HepG2 (cell line): Measurements from ENCODE around the gene EPN2. TPM values are rescaled to one million over a fixed set of nuclear protein-coding genes. Genes with fewer than 3 reads are reported as not detected.

Source experiments
- ARID5B ChIP-seq: IDR thresholded peaks from 2 replicates; pipeline ENCODE4 v1.4.0; 2020; ENCODE audit warnings: mild to moderate bottlenecking, missing genetic modification reagents
- FOXO1 ChIP-seq: sonication (generic); formaldehyde crosslinking; IDR thresholded peaks from 2 replicates; pipeline ENCODE4 v1.4.0; 2020; ENCODE audit warnings: missing genetic modification reagents
- HOXA3 ChIP-seq: sonication (generic); formaldehyde crosslinking; IDR thresholded peaks from 2 replicates; pipeline ENCODE4 v1.5.0; 2020; ENCODE audit warnings: missing genetic modification reagents
- MAX ChIP-seq: IDR thresholded peaks from 2 replicates; pipeline ENCODE4 v1.6.1; 2012; ENCODE audit warnings: inconsistent platforms
- TEAD3 ChIP-seq: optimal IDR thresholded peaks from 2 replicates; pipeline ENCODE3; 2016; ENCODE audit warnings: borderline replicate concordance
- XBP1 ChIP-seq: sonication (generic); formaldehyde crosslinking; IDR thresholded peaks from 2 replicates; pipeline ENCODE4 v1.5.0; 2020; ENCODE audit warnings: missing genetic modification reagents
- ZBTB46 ChIP-seq: sonication (generic); formaldehyde crosslinking; IDR thresholded peaks from 2 replicates; pipeline ENCODE4 v1.4.0; 2020; ENCODE audit warnings: mild to moderate bottlenecking, missing genetic modification reagents, borderline replicate concordance
- ZNF281 ChIP-seq: sonication (generic); formaldehyde crosslinking; IDR thresholded peaks from 2 replicates; pipeline ENCODE4 v1.4.0; 2020; ENCODE audit warnings: missing genetic modification reagents, borderline replicate concordance
- ZNF44 ChIP-seq: sonication (generic); formaldehyde crosslinking; IDR thresholded peaks from 2 replicates; pipeline ENCODE4 v1.5.1; 2020; ENCODE audit warnings: mild to moderate bottlenecking, missing genetic modification reagents
- ZNF687 ChIP-seq: sonication (generic); formaldehyde crosslinking; IDR thresholded peaks from 2 replicates; pipeline ENCODE4 v1.5.1; 2020; ENCODE audit warnings: mild to moderate bottlenecking, missing genetic modification reagents, moderate library complexity
- ZNF710 ChIP-seq: sonication (generic); formaldehyde crosslinking; IDR thresholded peaks from 2 replicates; pipeline ENCODE4 v1.5.0; 2020; ENCODE audit warnings: mild to moderate bottlenecking, missing genetic modification reagents, borderline replicate concordance
- ZSCAN22 ChIP-seq: sonication (generic); formaldehyde crosslinking; IDR thresholded peaks from 2 replicates; pipeline ENCODE4 v1.4.0; 2020; ENCODE audit warnings: mild to moderate bottlenecking, missing genetic modification reagents
- polyA plus RNA-seq, 8 experiments: library from polyadenylated mRNA; depleted of rRNA in 3 of 8; stranded (reverse) in 7 of 8; unstranded in 1 of 8; fragments of >200 nt; fragmentation: Illumina TruSeq in 4 of 8; extraction: Trizol in 4 of 8; gene quantifications; 2 replicates each; pipeline versions ENCODE4 v1.2.1 to v1.2.3, GENCODE V29; 2011 to 2016; ENCODE audit warnings: low read depth in 4 of 8, missing spikeins in 1 of 8, mixed read lengths in 1 of 8; ENCODE audit not compliant: insufficient read depth in 1 of 8
- total RNA-seq, 5 experiments: library from RNA; depleted of rRNA; stranded (reverse); fragments of >200 nt; fragmentation: Illumina TruSeq; extraction: Trizol; gene quantifications; 2 replicates each; pipeline ENCODE4 v1.2.3, GENCODE V29; 2016; ENCODE audit warnings: low read depth in 1 of 5

EPN2 gene
- total and polyA plus RNA-seq, 2 of the 13 experiments (the other 11 are each of a cell fraction or from before 2014, with no cell fraction given), result 7.8 to 19.2 TPM

- TF ChIP-seq ZNF281, result 0 out of 2 replicates have a peak, but pooled peaks have one; percentile 19
- TF ChIP-seq FOXO1 (CRISPR knock-in tag), result no peak
- TF ChIP-seq ZSCAN22 (CRISPR knock-in tag), result no peak
- no peak for TF ChIP-seq ZBTB46 (CRISPR knock-in tag)
- 0 out of 2 replicates have a peak, but pooled peaks have one; percentile 31 for TF ChIP-seq ARID5B (CRISPR knock-in tag)
- no peak for TF ChIP-seq XBP1 (CRISPR knock-in tag)
- TF ChIP-seq ZNF710 (CRISPR knock-in tag), result no peak
- peak; percentile 54 for TF ChIP-seq ZNF687 (CRISPR knock-in tag)
- no peak for TF ChIP-seq ZNF44
- TF ChIP-seq MAX, result peak; percentile 69
- peak; percentile 30 for TF ChIP-seq TEAD3 (CRISPR knock-in tag)
- peak; percentile 50; the same call in 1 of the 2 replicates for TF ChIP-seq HOXA3 (CRISPR knock-in tag)
Observed at GRCh38 chr17:19306160-19307111, 69.3 kb downstream of the EPN2 start (continued).
